Stimulated activated CD4-positive, alpha-beta T cell treated with anti-CD3 and anti-CD28 coated beads, TNF-alpha, amount 100 ng/mL, for 4 hours (primary cell): ENCODE results near the gene STT3B.

ENCODE experiments used
- DNase-seq, 3 experiments: peaks; one replicate each; pipeline ENCODE4 v3.0.0-alpha.2; 2020; ENCODE audit warnings: low read depth in 3 of 3

Gene STT3B

GRCh38 chr3:31648286-31648968 is 115.7 kb downstream of the STT3B start:
- DNase-seq = no peak

GRCh38 chr3:31652296-31652695 is 119.6 kb downstream of the STT3B start:
- DNase-seq = no peak

- no peak for DNase-seq
These were observed 120.7 kb downstream of the STT3B start for GRCh38 chr3:31653464-31653863.

GRCh38 chr3:31654998-31655397 is 122.3 kb downstream of the STT3B start:
- DNase-seq = no peak

- no peak for DNase-seq
These were observed 126.5 kb downstream of the STT3B start for GRCh38 chr3:31659246-31659645.

- DNase-seq = no peak
These were observed 128.6 kb downstream of the STT3B start for GRCh38 chr3:31661286-31661685.

GRCh38 chr3:31661993-31662670 is 129.4 kb downstream of the STT3B start:
- no peak for DNase-seq

- DNase-seq = no peak
These were observed 131.3 kb downstream of the STT3B start for GRCh38 chr3:31664031-31664430.

GRCh38 chr3:31667582-31667981 is 134.9 kb downstream of the STT3B start:
- no peak for DNase-seq

- DNase-seq = no peak
These were observed 135.5 kb downstream of the STT3B start for GRCh38 chr3:31668242-31668641.

GRCh38 chr3:31670136-31670535 is 137.4 kb downstream of the STT3B start:
- DNase-seq = no peak

GRCh38 chr3:31670722-31671121 is 138.0 kb downstream of the STT3B start:
- DNase-seq = no peak

GRCh38 chr3:31671451-31671850 is 138.7 kb downstream of the STT3B start:
- no peak for DNase-seq

GRCh38 chr3:31671976-31672375 is 139.3 kb downstream of the STT3B start:
- no peak for DNase-seq

- DNase-seq = no peak
These were observed 141.2 kb downstream of the STT3B start for GRCh38 chr3:31673950-31674349.

GRCh38 chr3:31676556-31676955 is 143.8 kb downstream of the STT3B start:
- no peak for DNase-seq

GRCh38 chr3:31680072-31680870 is 147.5 kb downstream of the STT3B start:
- no peak for DNase-seq
